LNCAP (cell line): ENCODE results near the gene FAM110A.

ENCODE experiments used
- CTCF ChIP-seq: fragments of 450-650 bp; IDR thresholded peaks from 2 replicates; pipeline ENCODE4 v1.5.1; 2017; ENCODE audit warnings: mild to moderate bottlenecking

The FAM110A gene

GRCh38 chr20:888057-888456 lies 54.5 kb downstream of the FAM110A start:
- no peak for TF ChIP-seq CTCF

GRCh38 chr20:889106-889505 lies 55.6 kb downstream of the FAM110A start:
- TF ChIP-seq CTCF, result no peak

GRCh38 chr20:889932-890463 lies 56.5 kb downstream of the FAM110A start:
- TF ChIP-seq CTCF, result no peak

GRCh38 chr20:890666-891057 lies 57.1 kb downstream of the FAM110A start:
- TF ChIP-seq CTCF, result no peak

- TF ChIP-seq CTCF, result no peak
These were observed 57.7 kb downstream of the FAM110A start for GRCh38 chr20:891058-891705.

- no peak for TF ChIP-seq CTCF
These were observed 58.2 kb downstream of the FAM110A start for GRCh38 chr20:891706-892080.
